WTC11 (cell line): ENCODE measurements around the gene SELENBP1. TPM values are rescaled to one million over a fixed set of nuclear protein-coding genes. Genes with fewer than 3 reads are reported as not detected.

Source experiments
- ATAC-seq: fragments of 200-7000 bp; cut with Tn5 transposase; 2 replicates; pipeline ENCODE4 v1.10.0; 2021; ENCODE audit warnings: mild to moderate bottlenecking, moderate library complexity
- CTCF ChIA-PET: fragments of 300-600 bp; sonication (Branson Sonifier 250); formaldehyde crosslinking; loops from one replicate; lab custom pipeline; 2021; ENCODE audit warnings: antibody characterized with exemption; lab: Charles Lee
- POLR2A ChIA-PET: fragments of 350-600 bp; sonication (Branson Sonifier 250); formaldehyde crosslinking; loops from one replicate; lab custom pipeline; 2021; ENCODE audit warnings: antibody characterized with exemption; lab: Charles Lee
- DNase-seq: peaks from one replicate; pipeline ENCODE4 v3.0.0; 2021; ENCODE audit warnings: low spot score
- H3K27ac Mint-ChIP-seq: 2 replicates; pipeline ENCODE4 v1.8.0; 2021; ENCODE audit warnings: mixed read lengths
- H3K27me3 Mint-ChIP-seq: 2 replicates; pipeline ENCODE4 v1.8.0; 2021; ENCODE audit warnings: low read depth, mild to moderate bottlenecking, moderate library complexity, mixed read lengths
- H3K36me3 Mint-ChIP-seq: 2 replicates; pipeline ENCODE4 v1.8.0; 2021; ENCODE audit warnings: mixed read lengths
- H3K4me1 Mint-ChIP-seq: 2 replicates; pipeline ENCODE4 v1.8.0; 2022; ENCODE audit warnings: mixed read lengths
- H3K4me3 Mint-ChIP-seq: 2 replicates; pipeline ENCODE4 v1.8.0; 2021; ENCODE audit warnings: mild to moderate bottlenecking, moderate library complexity, mixed read lengths
- H3K9me3 Mint-ChIP-seq: 2 replicates; pipeline ENCODE4 v1.8.0; 2021; ENCODE audit warnings: mixed read lengths
- ATF2 ChIP-seq: sonication (generic); formaldehyde crosslinking; IDR thresholded peaks from 2 replicates; pipeline ENCODE4 v1.8.1; 2022; ENCODE audit warnings: low read depth, missing genetic modification reagents, borderline replicate concordance
- CBFB ChIP-seq: sonication (generic); formaldehyde crosslinking; IDR thresholded peaks from 2 replicates; pipeline ENCODE4 v1.8.1; 2022; ENCODE audit warnings: mild to moderate bottlenecking, low read depth, missing genetic modification reagents
- CTCF ChIP-seq: fragments of 200-600 bp; IDR thresholded peaks from 2 replicates; pipeline ENCODE4 v1.8.0; 2022; ENCODE audit warnings: antibody characterized with exemption
- FOXJ3 ChIP-seq: sonication (generic); formaldehyde crosslinking; IDR thresholded peaks from 2 replicates; pipeline ENCODE4 v1.9.0; 2021; ENCODE audit warnings: missing genetic modification reagents, mild to moderate bottlenecking, borderline replicate concordance
- FOXP1 ChIP-seq: sonication (generic); formaldehyde crosslinking; IDR thresholded peaks from 2 replicates; pipeline ENCODE4 v1.8.0; 2022; ENCODE audit warnings: missing genetic modification reagents, mild to moderate bottlenecking, moderate library complexity, borderline replicate concordance
- HMGA2 ChIP-seq: fragments of 250-450 bp; sonication (Bioruptor Pico); IDR thresholded peaks from 2 replicates; pipeline ENCODE4 v1.4.0; 2021; ENCODE audit warnings: mild to moderate bottlenecking, moderate library complexity
- IRF2 ChIP-seq: sonication (generic); formaldehyde crosslinking; IDR thresholded peaks from 2 replicates; pipeline ENCODE4 v1.8.0; 2022; ENCODE audit warnings: low read depth, missing genetic modification reagents, borderline replicate concordance
- KAT7 ChIP-seq: sonication (generic); formaldehyde crosslinking; IDR thresholded peaks from 2 replicates; pipeline ENCODE4 v1.8.1; 2023; ENCODE audit warnings: missing genetic modification reagents, mild to moderate bottlenecking, borderline replicate concordance
- MXD4 ChIP-seq: fragments of 250-450 bp; sonication (Bioruptor Pico); IDR thresholded peaks from 2 replicates; pipeline ENCODE4 v1.8.0; 2021; ENCODE audit warnings: mild to moderate bottlenecking, moderate library complexity, borderline replicate concordance
- MYBL2 ChIP-seq: sonication (generic); formaldehyde crosslinking; IDR thresholded peaks from 2 replicates; pipeline ENCODE4 v1.8.1; 2023; ENCODE audit warnings: mild to moderate bottlenecking, moderate library complexity, missing genetic modification reagents
- NFE2L1 ChIP-seq: sonication (generic); formaldehyde crosslinking; IDR thresholded peaks from 2 replicates; pipeline ENCODE4 v1.8.1; 2023; ENCODE audit warnings: missing genetic modification reagents
- NFYB ChIP-seq: sonication (generic); formaldehyde crosslinking; conservative IDR thresholded peaks from 2 replicates; pipeline ENCODE4 v1.8.0; 2022; ENCODE audit warnings: low read depth, missing genetic modification reagents
- PRDM15 ChIP-seq: sonication (generic); formaldehyde crosslinking; IDR thresholded peaks from 2 replicates; pipeline ENCODE4 v1.8.0; 2022; ENCODE audit warnings: missing genetic modification reagents
- PREB ChIP-seq: sonication (generic); formaldehyde crosslinking; IDR thresholded peaks from 2 replicates; pipeline ENCODE4 v1.8.1; 2022; ENCODE audit warnings: mild to moderate bottlenecking, missing genetic modification reagents, moderate library complexity, borderline replicate concordance
- RELA ChIP-seq: sonication (generic); formaldehyde crosslinking; IDR thresholded peaks from 2 replicates; pipeline ENCODE4 v1.8.1; 2022; ENCODE audit warnings: missing genetic modification reagents, mild to moderate bottlenecking, borderline replicate concordance
- SMAD4 ChIP-seq: sonication (generic); formaldehyde crosslinking; IDR thresholded peaks from 2 replicates; pipeline ENCODE4 v1.8.0; 2022; ENCODE audit warnings: mild to moderate bottlenecking, missing genetic modification reagents
- SP1 ChIP-seq: sonication (generic); formaldehyde crosslinking; conservative IDR thresholded peaks from 2 replicates; pipeline ENCODE4 v1.8.1; 2022; ENCODE audit warnings: missing genetic modification reagents
- TEAD1 ChIP-seq: sonication (generic); formaldehyde crosslinking; IDR thresholded peaks from 2 replicates; pipeline ENCODE4 v1.8.0; 2022; ENCODE audit warnings: mild to moderate bottlenecking, missing genetic modification reagents
- USF1 ChIP-seq: sonication (generic); formaldehyde crosslinking; IDR thresholded peaks from 2 replicates; pipeline ENCODE4 v1.8.0; 2022; ENCODE audit warnings: mild to moderate bottlenecking, missing genetic modification reagents
- USF2 ChIP-seq: sonication (generic); formaldehyde crosslinking; IDR thresholded peaks from 2 replicates; pipeline ENCODE4 v1.8.1; 2023; ENCODE audit warnings: mild to moderate bottlenecking, missing genetic modification reagents, moderate library complexity
- ZBTB21 ChIP-seq: sonication (generic); formaldehyde crosslinking; IDR thresholded peaks from 2 replicates; pipeline ENCODE4 v1.8.1; 2023; ENCODE audit warnings: mild to moderate bottlenecking, missing genetic modification reagents, borderline replicate concordance
- ZNF219 ChIP-seq: sonication (generic); formaldehyde crosslinking; IDR thresholded peaks from 2 replicates; pipeline ENCODE4 v1.8.0; 2023; ENCODE audit warnings: missing genetic modification reagents, mild to moderate bottlenecking, borderline replicate concordance
- ZNF396 ChIP-seq: fragments of 250-450 bp; sonication (Bioruptor Pico); IDR thresholded peaks from 2 replicates; pipeline ENCODE4 v1.8.0; 2021; ENCODE audit warnings: mild to moderate bottlenecking, moderate library complexity, borderline replicate concordance
- total RNA-seq: library from RNA; stranded (reverse); gene quantifications from 3 replicates; pipeline ENCODE4 v1.2.3, GENCODE V29; 2021

SELENBP1 gene
- total RNA-seq, 1 experiment from 2014 or later: 17.9 TPM

GRCh38 chr1:151340870-151341754 lies 31.4 kb downstream of the SELENBP1 start:
- ATAC-seq (peak; percentile 88), DNase-seq (peak; percentile 47)
- Mint-ChIP-seq H3K4me1 (peaks cover 5% of the 10 kb centered on the region), H3K27me3 (no peaks in the 10 kb centered on the region), H3K27ac (peak overlapping the region; percentile 58), H3K36me3 (peaks cover 33% of the 10 kb centered on the region), H3K4me3 (no peak overlapping the region), H3K9me3 (no peaks in the 10 kb centered on the region)
- CTCF ChIA-PET: interaction anchor here (0.5 to 3.6 kb wide), 42 partner anchors 9 to 401 kb away, joined by 3 to 118 read pairs (median 5); partner anchors contain the start of genes CGN, PI4KB, PSMB4 and PSMD4
- POLR2A ChIA-PET: interaction anchor here (0.5 to 1.3 kb wide), 8 partner anchors 9 to 267 kb away, joined by 3 to 8 read pairs (median 6); partner anchors contain the start of genes PI4KB, PSMB4 and ZNF687
- peak; percentile 43 for TF ChIP-seq USF2 (CRISPR knock-in tag)
- no peak for TF ChIP-seq IRF2 (CRISPR knock-in tag)
- TF ChIP-seq CTCF: peak; percentile 50; the same call in 1 of the 2 replicates
- TF ChIP-seq NFYB (CRISPR knock-in tag): 0 out of 2 replicates have a peak, but pooled peaks have one; percentile 9
- TF ChIP-seq USF1 (CRISPR knock-in tag): peak; percentile 22; the same call in 1 of the 2 replicates

- ChIA-PET POLR2A (interaction anchor here (1.4 kb wide), 1 partner anchor 9 kb away, joined by 12 read pairs; the partner anchor contains the start of gene PI4KB), CTCF (interaction anchor here (1.0 to 1.2 kb wide), 2 partner anchors 34 to 36 kb away, joined by 4 to 5 read pairs; no protein-coding TSS in a partner anchor)
- Mint-ChIP-seq H3K9me3 (no peaks in the 10 kb centered on the region), H3K27me3 (no peaks in the 10 kb centered on the region; the same call in 1 of the 2 replicates), H3K4me3 (no peak overlapping the region), H3K4me1 (no peaks in the 10 kb centered on the region), H3K36me3 (no peaks in the 10 kb centered on the region), H3K27ac (no peak overlapping the region)
- no peak for ATAC-seq
- DNase-seq: no peak
- TF ChIP-seq TEAD1 (no peak), MXD4 (CRISPR knock-in tag) (no peak), MYBL2 (CRISPR knock-in tag) (no peak), ZBTB21 (CRISPR knock-in tag) (no peak), ATF2 (CRISPR knock-in tag) (no peak), KAT7 (CRISPR knock-in tag) (no peak), PREB (CRISPR knock-in tag) (no peak), CBFB (no peak), HMGA2 (CRISPR knock-in tag) (no peak), RELA (CRISPR knock-in tag) (no peak), ZNF219 (no peak), SP1 (CRISPR knock-in tag) (no peak), NFE2L1 (no peak), IRF2 (CRISPR knock-in tag) (no peak), FOXJ3 (CRISPR knock-in tag) (no peak), ZNF396 (CRISPR knock-in tag) (no peak), PRDM15 (CRISPR knock-in tag) (no peak), SMAD4 (CRISPR knock-in tag) (no peak), FOXP1 (CRISPR knock-in tag) (no peak)
Measured at GRCh38 chr1:151336556-151336955, 35.9 kb downstream of the SELENBP1 start.
